ENCODE results near the gene ZNF30. TPM values are rescaled to one million over a fixed set of nuclear protein-coding genes. Genes with fewer than 3 reads are reported as not detected.

The ZNF30 gene
- total RNA-seq, 1 donor from 2014 or later: 10.3 TPM

- Histone ChIP-seq H3K36me3 (no peaks in the 10 kb centered on the region), H3K4me3 (no peak overlapping the region), H3K4me2 (no peak overlapping the region), H2AFZ (replicated peaks) (no peak overlapping the region), H3F3A (ENCODE audit: low read depth) (peaks cover 6% of the 10 kb centered on the region), H3K27me3 (peaks cover 7% of the 10 kb centered on the region), H3K27ac (no peak overlapping the region), H4K20me1 (ENCODE audit: low read depth) (no peaks in the 10 kb centered on the region), H3K4me1 (peaks cover 5% of the 10 kb centered on the region), H3K9me3 (ENCODE audit: low read depth) (no peaks in the 10 kb centered on the region), H3K9ac (no peak overlapping the region), H3K79me2 (ENCODE audit: low read depth) (peaks cover 6% of the 10 kb centered on the region)
- TF ChIP-seq EZH2 (IDR thresholded peaks at IDR 0.05): no peak
- no peak for TF ChIP-seq EZH2phosphoT487 (IDR thresholded peaks at IDR 0.05)
- TF ChIP-seq, protein P1, sequence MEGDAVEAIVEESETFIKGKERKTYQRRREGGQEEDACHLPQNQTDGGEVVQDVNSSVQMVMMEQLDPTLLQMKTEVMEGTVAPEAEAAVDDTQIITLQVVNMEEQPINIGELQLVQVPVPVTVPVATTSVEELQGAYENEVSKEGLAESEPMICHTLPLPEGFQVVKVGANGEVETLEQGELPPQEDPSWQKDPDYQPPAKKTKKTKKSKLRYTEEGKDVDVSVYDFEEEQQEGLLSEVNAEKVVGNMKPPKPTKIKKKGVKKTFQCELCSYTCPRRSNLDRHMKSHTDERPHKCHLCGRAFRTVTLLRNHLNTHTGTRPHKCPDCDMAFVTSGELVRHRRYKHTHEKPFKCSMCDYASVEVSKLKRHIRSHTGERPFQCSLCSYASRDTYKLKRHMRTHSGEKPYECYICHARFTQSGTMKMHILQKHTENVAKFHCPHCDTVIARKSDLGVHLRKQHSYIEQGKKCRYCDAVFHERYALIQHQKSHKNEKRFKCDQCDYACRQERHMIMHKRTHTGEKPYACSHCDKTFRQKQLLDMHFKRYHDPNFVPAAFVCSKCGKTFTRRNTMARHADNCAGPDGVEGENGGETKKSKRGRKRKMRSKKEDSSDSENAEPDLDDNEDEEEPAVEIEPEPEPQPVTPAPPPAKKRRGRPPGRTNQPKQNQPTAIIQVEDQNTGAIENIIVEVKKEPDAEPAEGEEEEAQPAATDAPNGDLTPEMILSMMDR (IDR thresholded peaks at IDR 0.05): no peak
- H3K9me3 Mint-ChIP-seq: peaks cover 15% of the 10 kb centered on the region
- peaks cover 2% of the 10 kb centered on the region for H3K27me3 Mint-ChIP-seq (ENCODE audit: insufficient read depth, low read depth)
- peaks cover 4% of the 10 kb centered on the region for H3K4me1 Mint-ChIP-seq
- H3K27ac Mint-ChIP-seq: no peak overlapping the region
- peaks cover 11% of the 10 kb centered on the region for H3K36me3 Mint-ChIP-seq
- DNase-seq (ENCODE audit: low spot score): no peak
- no peak overlapping the region for H3K4me3 Mint-ChIP-seq
These were observed 1.3 kb upstream of the ZNF30 start for GRCh38 chr19:34925278-34925855.

DNA sequence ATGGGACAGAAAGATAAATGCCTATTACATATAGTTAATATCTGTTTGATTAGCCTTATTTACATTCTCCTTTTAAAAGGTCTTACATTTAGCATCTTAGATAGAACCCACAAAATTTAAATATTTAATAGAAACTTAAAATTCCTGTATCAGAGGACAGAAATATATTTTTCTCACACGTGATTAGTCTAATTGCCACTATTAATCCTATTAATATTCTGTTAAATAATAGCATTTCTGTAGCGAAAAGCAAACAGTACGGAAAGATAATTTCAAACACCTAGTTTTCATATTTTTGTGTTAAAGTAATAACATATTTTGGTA, 380 bp upstream of the ZNF30 start:
- Mint-ChIP-seq H3K9me3 (peaks cover 7% of the 10 kb centered on the region), H3K36me3 (peaks cover 11% of the 10 kb centered on the region), H3K4me3 (peak overlapping the region; percentile 94), H3K27me3 (ENCODE audit: insufficient read depth, low read depth) (no peaks in the 10 kb centered on the region), H3K27ac (no peak overlapping the region), H3K4me1 (peaks cover 4% of the 10 kb centered on the region)
- H3K27ac ChIP-seq: no peak overlapping the region
- TF ChIP-seq EZH2phosphoT487 (IDR thresholded peaks at IDR 0.05): no peak
- H2AFZ ChIP-seq (replicated peaks): peak overlapping the region; percentile 84
- H3K9me3 ChIP-seq (ENCODE audit: low read depth): no peaks in the 10 kb centered on the region
- H3K4me1 ChIP-seq: peaks cover 5% of the 10 kb centered on the region
- H4K20me1 ChIP-seq (ENCODE audit: low read depth): no peaks in the 10 kb centered on the region
- peaks cover 6% of the 10 kb centered on the region for H3F3A ChIP-seq (ENCODE audit: low read depth)
- peak overlapping the region; percentile 82 for H3K4me2 ChIP-seq
- no peak for DNase-seq (ENCODE audit: low spot score)
- H3K79me2 ChIP-seq (ENCODE audit: low read depth): peaks cover 6% of the 10 kb centered on the region
- H3K4me3 ChIP-seq: peak overlapping the region; percentile 72
- H3K27me3 ChIP-seq: peaks cover 7% of the 10 kb centered on the region
- H3K9ac ChIP-seq: no peak overlapping the region
- no peaks in the 10 kb centered on the region for H3K36me3 ChIP-seq

- Histone ChIP-seq H3K4me3 (no peak overlapping the region), H3K4me2 (no peak overlapping the region), H3F3A (ENCODE audit: low read depth) (no peaks in the 10 kb centered on the region), H4K20me1 (ENCODE audit: low read depth) (no peaks in the 10 kb centered on the region), H2AFZ (replicated peaks) (no peak overlapping the region), H3K9me3 (ENCODE audit: low read depth) (no peaks in the 10 kb centered on the region), H3K27me3 (no peaks in the 10 kb centered on the region), H3K4me1 (no peaks in the 10 kb centered on the region), H3K27ac (no peak overlapping the region), H3K79me2 (ENCODE audit: low read depth) (peaks cover 6% of the 10 kb centered on the region), H3K36me3 (peaks cover 11% of the 10 kb centered on the region), H3K9ac (no peak overlapping the region)
- no peak for DNase-seq (ENCODE audit: low spot score)
- TF ChIP-seq, protein P1 (IDR thresholded peaks at IDR 0.05): no peak
- TF ChIP-seq EZH2 (IDR thresholded peaks at IDR 0.05): no peak
- TF ChIP-seq EZH2phosphoT487 (IDR thresholded peaks at IDR 0.05): no peak
- no peak overlapping the region for H3K27ac Mint-ChIP-seq
- H3K36me3 Mint-ChIP-seq: peaks cover 38% of the 10 kb centered on the region
- H3K27me3 Mint-ChIP-seq (ENCODE audit: insufficient read depth, low read depth): peaks cover 2% of the 10 kb centered on the region
- H3K4me3 Mint-ChIP-seq: no peak overlapping the region
- H3K4me1 Mint-ChIP-seq: peaks cover 3% of the 10 kb centered on the region
- no peaks in the 10 kb centered on the region for H3K9me3 Mint-ChIP-seq
These were observed 5.8 kb downstream of the ZNF30 start for GRCh38 chr19:34932494-34932893.

DNA sequence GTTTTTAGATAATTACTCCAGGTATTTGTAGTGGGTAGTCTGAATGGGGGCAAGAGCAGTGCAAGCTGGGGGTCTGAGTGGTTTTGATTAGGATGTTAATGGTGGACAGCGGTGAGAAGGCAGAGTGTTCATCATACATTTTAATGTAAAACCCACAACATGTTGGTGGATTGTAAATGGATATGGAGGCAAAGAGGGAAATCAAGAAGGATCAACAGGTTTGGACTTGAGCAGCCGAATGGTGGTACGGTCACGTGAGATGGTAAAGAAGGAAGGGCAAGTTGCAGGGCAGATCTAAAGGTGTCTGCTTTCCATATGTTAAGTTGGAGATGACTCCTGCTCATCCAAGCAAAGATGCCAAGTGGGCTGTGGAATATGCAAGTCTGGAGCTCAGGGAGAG, 9.5 kb downstream of the ZNF30 start:
- Mint-ChIP-seq H3K27me3 (ENCODE audit: insufficient read depth, low read depth) (peaks cover 2% of the 10 kb centered on the region), H3K4me3 (no peak overlapping the region), H3K27ac (no peak overlapping the region), H3K36me3 (peaks cover 38% of the 10 kb centered on the region), H3K4me1 (no peaks in the 10 kb centered on the region), H3K9me3 (no peaks in the 10 kb centered on the region)
- TF ChIP-seq, protein P1 (IDR thresholded peaks at IDR 0.05): no peak
- TF ChIP-seq EZH2 (IDR thresholded peaks at IDR 0.05): no peak
- no peak for TF ChIP-seq EZH2phosphoT487 (IDR thresholded peaks at IDR 0.05)
- H3K9ac ChIP-seq: no peak overlapping the region
- H3K27ac ChIP-seq: no peak overlapping the region
- no peaks in the 10 kb centered on the region for H4K20me1 ChIP-seq (ENCODE audit: low read depth)
- no peaks in the 10 kb centered on the region for H3K4me1 ChIP-seq
- no peak overlapping the region for H2AFZ ChIP-seq (replicated peaks)
- no peaks in the 10 kb centered on the region for H3K27me3 ChIP-seq
- peaks cover 11% of the 10 kb centered on the region for H3K36me3 ChIP-seq
- H3K9me3 ChIP-seq (ENCODE audit: low read depth): no peaks in the 10 kb centered on the region
- H3F3A ChIP-seq (ENCODE audit: low read depth): no peaks in the 10 kb centered on the region
- no peak overlapping the region for H3K4me3 ChIP-seq
- no peak for DNase-seq (ENCODE audit: low spot score)
- H3K4me2 ChIP-seq: no peak overlapping the region
- H3K79me2 ChIP-seq (ENCODE audit: low read depth): no peaks in the 10 kb centered on the region

Measured in neural progenitor cell (in vitro differentiated cells).